Suprapubic skin (tissue), 4 donors: Measurements from ENCODE around the gene IL23A. TPM values are rescaled to one million over a fixed set of nuclear protein-coding genes. Genes with fewer than 3 reads are reported as not detected.

Source experiments
- DNase-seq, 2 donors: peaks; one replicate each; pipeline ENCODE4 v3.0.0-alpha.2; 2019; ENCODE audit warnings: low spot score in 2 of 2
- H3K27ac ChIP-seq: fragments of 200-600 bp; sonication (generic); one replicate; pipeline ENCODE4 v1.5.1; 2019
- H3K27me3 ChIP-seq: fragments of 200-600 bp; sonication (generic); one replicate; pipeline ENCODE4 v1.5.1; 2019
- H3K36me3 ChIP-seq: fragments of 200-600 bp; sonication (generic); one replicate; pipeline ENCODE4 v1.5.1; 2019
- H3K4me1 ChIP-seq: fragments of 200-600 bp; sonication (generic); one replicate; pipeline ENCODE4 v1.5.1; 2019
- H3K4me3 ChIP-seq: fragments of 200-600 bp; sonication (generic); one replicate; pipeline ENCODE4 v1.5.1; 2019; ENCODE audit warnings: mild to moderate bottlenecking
- H3K9me3 ChIP-seq: fragments of 200-600 bp; sonication (generic); one replicate; pipeline ENCODE4 v1.5.1; 2019
- EP300 ChIP-seq: sonication (generic); formaldehyde crosslinking; IDR thresholded peaks from one replicate; pipeline ENCODE4 v1.6.1; 2017; ENCODE audit warnings: antibody characterized with exemption
- POLR2A ChIP-seq, 2 donors: fragments of 450-650 bp; IDR thresholded peaks; one replicate each; pipeline ENCODE4 v1.6.1; 2017; ENCODE audit warnings: antibody characterized with exemption in 2 of 2, mild to moderate bottlenecking in 2 of 2, moderate library complexity in 2 of 2
- POLR2AphosphoS5 ChIP-seq, 3 donors: sonication (generic); formaldehyde crosslinking; IDR thresholded peaks; one replicate each; pipeline ENCODE4 v1.6.1; 2017; ENCODE audit warnings: antibody characterized with exemption in 3 of 3
- WGBS: methylation state at CpG from one replicate; pipeline ENCODE4 v1.1.5; 2018; 5-methylcytosine and 5-hydroxymethylcytosine counted together
- total RNA-seq, 4 donors: library from RNA; depleted of rRNA; stranded (reverse); fragments of >200 nt; gene quantifications; one replicate each; pipeline ENCODE4 v1.1.0, GENCODE V29; 2016
- TF ChIP-seq, protein P1 (sequence below), 2 donors: fragments of 200-600 bp in 1 of 2; fragments of 450-650 bp in 1 of 2; sonication (generic) in 1 of 2; IDR thresholded peaks; one replicate each; pipeline ENCODE4 v1.5.1; 2016 to 2019; ENCODE audit warnings: antibody characterized with exemption in 2 of 2, mild to moderate bottlenecking in 1 of 2, moderate library complexity in 1 of 2

The IL23A gene, protein sequence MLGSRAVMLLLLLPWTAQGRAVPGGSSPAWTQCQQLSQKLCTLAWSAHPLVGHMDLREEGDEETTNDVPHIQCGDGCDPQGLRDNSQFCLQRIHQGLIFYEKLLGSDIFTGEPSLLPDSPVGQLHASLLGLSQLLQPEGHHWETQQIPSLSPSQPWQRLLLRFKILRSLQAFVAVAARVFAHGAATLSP
- total RNA-seq = not detected

DNA sequence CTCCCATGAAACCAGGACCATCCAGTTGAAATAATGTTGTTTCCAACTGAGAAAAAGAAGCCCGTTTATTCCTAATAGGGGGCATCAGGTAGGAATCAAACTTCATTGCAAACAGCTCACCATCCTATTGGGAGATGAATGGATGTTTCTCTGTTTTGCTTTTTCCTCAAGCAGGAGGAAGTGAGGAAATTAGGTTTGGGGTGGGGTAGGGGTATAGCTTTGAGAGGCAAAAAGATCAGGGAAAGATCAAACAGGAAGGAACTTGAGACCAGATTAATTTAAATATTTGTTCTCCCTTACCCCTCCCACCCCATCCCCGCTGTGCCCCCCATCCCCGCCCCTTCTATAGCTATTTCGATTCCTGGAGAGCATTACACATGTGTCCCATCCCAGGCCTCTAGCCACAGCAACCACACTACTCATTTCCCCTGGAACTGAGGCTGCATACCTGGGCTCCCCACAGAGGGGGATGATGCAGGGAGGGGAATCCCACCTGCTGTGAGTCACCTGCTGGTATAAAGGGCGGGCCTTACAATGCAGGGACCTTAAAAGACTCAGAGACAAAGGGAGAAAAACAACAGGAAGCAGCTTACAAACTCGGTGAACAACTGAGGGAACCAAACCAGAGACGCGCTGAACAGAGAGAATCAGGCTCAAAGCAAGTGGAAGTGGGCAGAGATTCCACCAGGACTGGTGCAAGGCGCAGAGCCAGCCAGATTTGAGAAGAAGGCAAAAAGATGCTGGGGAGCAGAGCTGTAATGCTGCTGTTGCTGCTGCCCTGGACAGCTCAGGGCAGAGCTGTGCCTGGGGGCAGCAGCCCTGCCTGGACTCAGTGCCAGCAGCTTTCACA lies at the start of gene IL23A:
IL23A (plus strand) TSS at position 577 of the 850 bp plus-strand sequence; CDS start at position 738, 161 bp downstream.
- no peak within 1 kb of the TSS for H3K27ac ChIP-seq

DNA sequence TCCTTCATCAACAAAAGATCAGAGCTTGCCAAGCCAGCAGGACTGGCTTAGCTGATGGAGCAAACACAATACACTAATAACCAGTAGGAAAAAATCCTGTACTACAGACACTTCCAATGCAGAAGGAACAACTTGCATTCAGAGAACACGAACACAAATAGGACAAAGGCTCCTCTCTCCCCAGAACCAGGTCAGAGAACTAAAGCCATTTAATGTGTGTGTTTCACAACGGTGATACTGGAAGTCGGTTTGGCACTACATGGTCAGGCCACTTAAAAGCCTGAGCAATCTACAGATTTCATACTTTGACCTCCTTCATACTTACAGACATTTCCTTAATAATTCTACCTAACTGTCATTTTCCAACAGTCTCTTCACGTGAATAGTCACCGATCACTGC lies 44.9 kb upstream of the IL23A start:
- no peak for DNase-seq
- no peak overlapping the region for H3K4me3 ChIP-seq
- no peaks in the 10 kb centered on the region for H3K27me3 ChIP-seq
- no peak overlapping the region for H3K27ac ChIP-seq
- peaks cover 11% of the 10 kb centered on the region for H3K36me3 ChIP-seq
- peaks cover 44% of the 10 kb centered on the region for H3K4me1 ChIP-seq
- no peaks in the 10 kb centered on the region for H3K9me3 ChIP-seq
- TF ChIP-seq EP300 (no peak), POLR2A (IDR thresholded peaks at IDR 0.05) (no peak), POLR2AphosphoS5 (IDR thresholded peaks at IDR 0.05) (no peak)
- 81% methylated on average over 5 of the region's 5 CpGs for WGBS

More for the DNA sequence above, at the start of gene IL23A:
- TF ChIP-seq POLR2A (IDR thresholded peaks at IDR 0.05) (no peak), EP300 (no peak)
- TF ChIP-seq, protein P1, sequence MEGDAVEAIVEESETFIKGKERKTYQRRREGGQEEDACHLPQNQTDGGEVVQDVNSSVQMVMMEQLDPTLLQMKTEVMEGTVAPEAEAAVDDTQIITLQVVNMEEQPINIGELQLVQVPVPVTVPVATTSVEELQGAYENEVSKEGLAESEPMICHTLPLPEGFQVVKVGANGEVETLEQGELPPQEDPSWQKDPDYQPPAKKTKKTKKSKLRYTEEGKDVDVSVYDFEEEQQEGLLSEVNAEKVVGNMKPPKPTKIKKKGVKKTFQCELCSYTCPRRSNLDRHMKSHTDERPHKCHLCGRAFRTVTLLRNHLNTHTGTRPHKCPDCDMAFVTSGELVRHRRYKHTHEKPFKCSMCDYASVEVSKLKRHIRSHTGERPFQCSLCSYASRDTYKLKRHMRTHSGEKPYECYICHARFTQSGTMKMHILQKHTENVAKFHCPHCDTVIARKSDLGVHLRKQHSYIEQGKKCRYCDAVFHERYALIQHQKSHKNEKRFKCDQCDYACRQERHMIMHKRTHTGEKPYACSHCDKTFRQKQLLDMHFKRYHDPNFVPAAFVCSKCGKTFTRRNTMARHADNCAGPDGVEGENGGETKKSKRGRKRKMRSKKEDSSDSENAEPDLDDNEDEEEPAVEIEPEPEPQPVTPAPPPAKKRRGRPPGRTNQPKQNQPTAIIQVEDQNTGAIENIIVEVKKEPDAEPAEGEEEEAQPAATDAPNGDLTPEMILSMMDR (IDR thresholded peaks at IDR 0.05) = no peak
- peaks cover 18% of the 10 kb centered on the region for H3K36me3 ChIP-seq
- 34% methylated on average over 9 of the region's 9 CpGs for WGBS
- H3K4me3 ChIP-seq = no peak within 1 kb of the TSS
- no peaks in the 10 kb centered on the region for H3K27me3 ChIP-seq
- peaks cover 6% of the 10 kb centered on the region for H3K4me1 ChIP-seq
- H3K9me3 ChIP-seq = no peaks in the 10 kb centered on the region
- DNase-seq = no peak

DNA sequence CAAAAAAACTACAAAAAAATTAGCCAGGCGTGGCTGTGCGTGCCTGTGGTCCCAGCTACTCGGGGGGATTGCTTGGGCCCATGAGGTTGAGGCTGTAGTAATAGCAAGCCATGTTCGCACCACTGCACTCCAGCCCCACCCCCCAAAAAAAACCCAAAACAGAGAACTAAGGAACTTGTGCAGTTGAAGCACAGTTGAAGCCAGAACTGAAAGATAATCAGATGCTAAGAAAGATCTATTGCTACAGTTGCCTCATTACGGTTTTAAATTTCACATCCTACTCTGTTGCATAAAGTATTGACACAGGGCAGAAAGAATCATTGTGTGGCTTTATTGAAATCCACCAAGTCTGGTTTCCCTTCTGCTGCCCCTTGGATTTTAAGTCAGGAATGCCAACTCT lies 42.4 kb upstream of the IL23A start:
- Histone ChIP-seq H3K27me3 (no peaks in the 10 kb centered on the region), H3K27ac (no peak overlapping the region), H3K36me3 (peaks cover 5% of the 10 kb centered on the region), H3K4me3 (no peak overlapping the region), H3K4me1 (peaks cover 53% of the 10 kb centered on the region), H3K9me3 (no peaks in the 10 kb centered on the region)
- TF ChIP-seq, protein P1 (IDR thresholded peaks at IDR 0.05) = no peak
- TF ChIP-seq POLR2AphosphoS5 (IDR thresholded peaks at IDR 0.05) = no peak
- no peak for TF ChIP-seq POLR2A (IDR thresholded peaks at IDR 0.05)
- TF ChIP-seq EP300 = no peak
- no peak for DNase-seq
- 74% methylated on average over 5 of the region's 5 CpGs for WGBS

DNA sequence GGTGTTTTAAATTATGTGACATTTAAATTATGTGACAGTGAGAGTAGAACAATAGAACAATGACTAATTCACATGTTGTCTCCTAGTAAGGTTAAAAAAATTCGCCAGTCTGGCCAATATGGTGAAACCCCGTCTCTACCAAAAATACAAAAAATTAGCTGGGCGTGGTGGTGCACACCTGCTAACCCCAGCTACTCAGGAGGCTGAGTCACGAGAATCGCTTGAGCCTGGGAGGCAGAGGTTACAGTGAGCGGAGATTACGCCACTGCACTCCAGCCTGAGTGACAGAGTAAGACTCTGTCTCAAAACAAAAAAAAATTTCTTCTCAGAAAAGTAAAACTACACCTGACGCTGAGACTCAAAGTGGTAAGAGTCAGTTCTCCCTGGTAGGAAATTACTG lies 41.3 kb upstream of the IL23A start:
- TF ChIP-seq EP300 = no peak
- no peak for TF ChIP-seq POLR2A (IDR thresholded peaks at IDR 0.05)
- TF ChIP-seq, protein P1 (IDR thresholded peaks at IDR 0.05) = no peak
- TF ChIP-seq POLR2AphosphoS5 (IDR thresholded peaks at IDR 0.05) = no peak
- WGBS = 85% methylated on average over 8 of the region's 8 CpGs
- H3K36me3 ChIP-seq = no peaks in the 10 kb centered on the region

DNA sequence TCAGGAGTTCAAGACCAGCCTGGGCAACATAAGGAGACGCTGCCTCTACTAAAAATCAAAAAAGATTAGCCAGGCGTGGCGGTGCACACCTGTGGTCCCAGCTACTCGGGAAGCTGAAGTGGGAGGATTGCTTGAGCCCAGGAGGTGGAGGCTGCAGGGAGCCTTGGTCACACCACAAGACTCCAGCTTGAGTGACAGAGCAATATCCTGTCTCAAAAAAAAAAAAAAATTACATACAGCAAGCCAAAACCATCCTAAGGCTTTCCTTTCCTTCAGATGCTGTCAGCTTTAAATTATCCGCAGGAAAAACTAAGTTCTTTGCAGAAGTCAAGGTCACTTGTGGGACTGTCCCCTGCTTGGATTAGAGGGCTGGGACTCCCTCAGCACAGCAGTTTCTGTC lies 39.9 kb upstream of the IL23A start:
- DNase-seq = no peak
- 68% methylated on average over 5 of the region's 5 CpGs for WGBS
- peak overlapping the region; percentile 75 for H3K4me3 ChIP-seq
- peaks cover 3% of the 10 kb centered on the region for H3K36me3 ChIP-seq
- H3K27me3 ChIP-seq = no peaks in the 10 kb centered on the region
- no peaks in the 10 kb centered on the region for H3K9me3 ChIP-seq
- H3K4me1 ChIP-seq = peaks cover 54% of the 10 kb centered on the region
- TF ChIP-seq POLR2A (IDR thresholded peaks at IDR 0.05) (no peak), EP300 (no peak), POLR2AphosphoS5 (IDR thresholded peaks at IDR 0.05) (no peak)
- TF ChIP-seq, protein P1 (IDR thresholded peaks at IDR 0.05) = no peak
- H3K27ac ChIP-seq = peak overlapping the region; percentile 94

More for the DNA sequence above, 41.3 kb upstream of the IL23A start:
- H3K27me3 ChIP-seq = no peaks in the 10 kb centered on the region
- no peak overlapping the region for H3K4me3 ChIP-seq
- no peak for DNase-seq
- no peaks in the 10 kb centered on the region for H3K9me3 ChIP-seq
- H3K27ac ChIP-seq = no peak overlapping the region
- peaks cover 50% of the 10 kb centered on the region for H3K4me1 ChIP-seq
